ENCODE results near the gene STRA8.

DNA sequence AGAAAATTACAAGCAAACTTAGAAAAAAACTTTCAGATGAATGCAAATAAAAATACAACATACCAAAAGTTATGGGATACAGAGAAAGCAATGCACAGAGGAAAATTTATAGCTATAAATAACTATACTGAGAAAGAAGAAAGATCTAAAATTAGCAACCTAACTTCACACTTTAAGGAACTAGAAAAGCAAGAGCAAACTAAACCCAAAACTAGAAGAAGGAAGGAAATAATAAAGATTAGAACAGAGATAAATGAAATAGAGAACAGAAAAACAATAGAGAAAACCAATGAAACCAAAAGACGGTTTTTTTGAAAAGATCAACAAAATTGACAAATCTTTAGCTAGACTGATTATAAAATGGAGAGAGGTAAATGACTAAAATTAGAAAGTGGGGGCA, 9.6 kb upstream of the STRA8 start:
- TF ChIP-seq, protein P1, sequence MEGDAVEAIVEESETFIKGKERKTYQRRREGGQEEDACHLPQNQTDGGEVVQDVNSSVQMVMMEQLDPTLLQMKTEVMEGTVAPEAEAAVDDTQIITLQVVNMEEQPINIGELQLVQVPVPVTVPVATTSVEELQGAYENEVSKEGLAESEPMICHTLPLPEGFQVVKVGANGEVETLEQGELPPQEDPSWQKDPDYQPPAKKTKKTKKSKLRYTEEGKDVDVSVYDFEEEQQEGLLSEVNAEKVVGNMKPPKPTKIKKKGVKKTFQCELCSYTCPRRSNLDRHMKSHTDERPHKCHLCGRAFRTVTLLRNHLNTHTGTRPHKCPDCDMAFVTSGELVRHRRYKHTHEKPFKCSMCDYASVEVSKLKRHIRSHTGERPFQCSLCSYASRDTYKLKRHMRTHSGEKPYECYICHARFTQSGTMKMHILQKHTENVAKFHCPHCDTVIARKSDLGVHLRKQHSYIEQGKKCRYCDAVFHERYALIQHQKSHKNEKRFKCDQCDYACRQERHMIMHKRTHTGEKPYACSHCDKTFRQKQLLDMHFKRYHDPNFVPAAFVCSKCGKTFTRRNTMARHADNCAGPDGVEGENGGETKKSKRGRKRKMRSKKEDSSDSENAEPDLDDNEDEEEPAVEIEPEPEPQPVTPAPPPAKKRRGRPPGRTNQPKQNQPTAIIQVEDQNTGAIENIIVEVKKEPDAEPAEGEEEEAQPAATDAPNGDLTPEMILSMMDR (IDR thresholded peaks at IDR 0.05), result no peak
- no peak for TF ChIP-seq POLR2A (IDR thresholded peaks at IDR 0.05)

Measured in uterus (tissue), 2 donors.